Measurements from ENCODE around the gene WWOX. TPM values are rescaled to one million over a fixed set of nuclear protein-coding genes. Genes with fewer than 3 reads are reported as not detected.

Gene WWOX
- total and polyA plus RNA-seq, 2 donors = 15.4 to 23.9 TPM

GRCh38 chr16:78473031-78473699 is 373.7 kb downstream of the WWOX start:
- no peaks in the 10 kb centered on the region for H3K36me3 ChIP-seq (ENCODE audit: control insufficient read depth in 2 of 2, insufficient read depth in 2 of 2, low read length in 1 of 2)
- no peaks in the 10 kb centered on the region for H3K27me3 ChIP-seq (ENCODE audit: control insufficient read depth in 2 of 2, insufficient read depth in 1 of 2, low read length in 1 of 2)
- H3K27ac ChIP-seq (ENCODE audit: low read depth in 1 of 2, low read length in 1 of 2) = no peak overlapping the region
- no peak for DNase-seq (ENCODE audit: low read depth in 6 of 9, low spot score in 9 of 9)
- no peak overlapping the region for H3K4me3 ChIP-seq (ENCODE audit: low read length in 2 of 2)
- 96% methylated on average over 11 of the region's 11 CpGs for WGBS
- no peaks in the 10 kb centered on the region for H3K9me3 ChIP-seq (ENCODE audit: control insufficient read depth in 2 of 2, insufficient read depth in 1 of 2, low read length in 1 of 2)
- no peaks in the 10 kb centered on the region for H3K4me1 ChIP-seq (ENCODE audit: control insufficient read depth in 2 of 2, insufficient read depth in 2 of 2, low read length in 2 of 2)

- H3K27me3 ChIP-seq (ENCODE audit: control insufficient read depth in 2 of 2, insufficient read depth in 1 of 2, low read length in 1 of 2) = no peaks in the 10 kb centered on the region
- WGBS = 98% methylated on average over 4 of the region's 4 CpGs
- no peak overlapping the region for H3K4me3 ChIP-seq (ENCODE audit: low read length in 2 of 2)
- no peaks in the 10 kb centered on the region for H3K4me1 ChIP-seq (ENCODE audit: control insufficient read depth in 2 of 2, insufficient read depth in 2 of 2, low read length in 2 of 2)
- no peak overlapping the region for H3K27ac ChIP-seq (ENCODE audit: low read depth in 1 of 2, low read length in 1 of 2)
- no peaks in the 10 kb centered on the region for H3K36me3 ChIP-seq (ENCODE audit: control insufficient read depth in 2 of 2, insufficient read depth in 2 of 2, low read length in 1 of 2)
- DNase-seq (ENCODE audit: low read depth in 6 of 9, low spot score in 9 of 9) = no peak
- no peaks in the 10 kb centered on the region for H3K9me3 ChIP-seq (ENCODE audit: control insufficient read depth in 2 of 2, insufficient read depth in 1 of 2, low read length in 1 of 2)
These were observed 375.3 kb downstream of the WWOX start for GRCh38 chr16:78474762-78475161.

- Histone ChIP-seq H3K9me3 (ENCODE audit: control insufficient read depth in 2 of 2, insufficient read depth in 1 of 2, low read length in 1 of 2) (no peaks in the 10 kb centered on the region), H3K27me3 (ENCODE audit: control insufficient read depth in 2 of 2, insufficient read depth in 1 of 2, low read length in 1 of 2) (no peaks in the 10 kb centered on the region), H3K36me3 (ENCODE audit: control insufficient read depth in 2 of 2, insufficient read depth in 2 of 2, low read length in 1 of 2) (no peaks in the 10 kb centered on the region), H3K4me1 (ENCODE audit: control insufficient read depth in 2 of 2, insufficient read depth in 2 of 2, low read length in 2 of 2) (no peaks in the 10 kb centered on the region), H3K27ac (ENCODE audit: low read depth in 1 of 2, low read length in 1 of 2) (no peak overlapping the region), H3K4me3 (ENCODE audit: low read length in 2 of 2) (no peak overlapping the region)
- DNase-seq (ENCODE audit: low read depth in 6 of 9, low spot score in 9 of 9) = no peak
- WGBS = 96% methylated on average over 7 of the region's 7 CpGs
These were observed 377.2 kb downstream of the WWOX start for GRCh38 chr16:78476615-78477014.

GRCh38 chr16:78478267-78478861 is 378.9 kb downstream of the WWOX start:
- DNase-seq (ENCODE audit: low read depth in 6 of 9, low spot score in 9 of 9) = peak in 2 of 9 donors; percentile 3 to 17
- Histone ChIP-seq H3K9me3 (ENCODE audit: control insufficient read depth in 2 of 2, insufficient read depth in 1 of 2, low read length in 1 of 2) (no peaks in the 10 kb centered on the region), H3K36me3 (ENCODE audit: control insufficient read depth in 2 of 2, insufficient read depth in 2 of 2, low read length in 1 of 2) (no peaks in the 10 kb centered on the region), H3K27ac (ENCODE audit: low read depth in 1 of 2, low read length in 1 of 2) (no peak overlapping the region), H3K4me3 (ENCODE audit: low read length in 2 of 2) (no peak overlapping the region), H3K27me3 (ENCODE audit: control insufficient read depth in 2 of 2, insufficient read depth in 1 of 2, low read length in 1 of 2) (no peaks in the 10 kb centered on the region), H3K4me1 (ENCODE audit: control insufficient read depth in 2 of 2, insufficient read depth in 2 of 2, low read length in 2 of 2) (no peaks in the 10 kb centered on the region)
- WGBS = 93% methylated on average over 7 of the region's 7 CpGs

GRCh38 chr16:78479723-78480122 is 380.3 kb downstream of the WWOX start:
- DNase-seq (ENCODE audit: low read depth in 6 of 9, low spot score in 9 of 9) = no peak
- no peak overlapping the region for H3K27ac ChIP-seq (ENCODE audit: low read depth in 1 of 2, low read length in 1 of 2)
- no peaks in the 10 kb centered on the region for H3K9me3 ChIP-seq (ENCODE audit: control insufficient read depth in 2 of 2, insufficient read depth in 1 of 2, low read length in 1 of 2)
- 98% methylated on average over 2 of the region's 2 CpGs for WGBS
- H3K36me3 ChIP-seq (ENCODE audit: control insufficient read depth in 2 of 2, insufficient read depth in 2 of 2, low read length in 1 of 2) = no peaks in the 10 kb centered on the region
- H3K4me1 ChIP-seq (ENCODE audit: control insufficient read depth in 2 of 2, insufficient read depth in 2 of 2, low read length in 2 of 2) = no peaks in the 10 kb centered on the region
- no peak overlapping the region for H3K4me3 ChIP-seq (ENCODE audit: low read length in 2 of 2)
- H3K27me3 ChIP-seq (ENCODE audit: control insufficient read depth in 2 of 2, insufficient read depth in 1 of 2, low read length in 1 of 2) = no peaks in the 10 kb centered on the region

GRCh38 chr16:78480588-78480987 is 381.1 kb downstream of the WWOX start:
- Histone ChIP-seq H3K27me3 (ENCODE audit: control insufficient read depth in 2 of 2, insufficient read depth in 1 of 2, low read length in 1 of 2) (no peaks in the 10 kb centered on the region), H3K27ac (ENCODE audit: low read depth in 1 of 2, low read length in 1 of 2) (no peak overlapping the region), H3K4me3 (ENCODE audit: low read length in 2 of 2) (no peak overlapping the region), H3K4me1 (ENCODE audit: control insufficient read depth in 2 of 2, insufficient read depth in 2 of 2, low read length in 2 of 2) (no peaks in the 10 kb centered on the region), H3K9me3 (ENCODE audit: control insufficient read depth in 2 of 2, insufficient read depth in 1 of 2, low read length in 1 of 2) (no peaks in the 10 kb centered on the region), H3K36me3 (ENCODE audit: control insufficient read depth in 2 of 2, insufficient read depth in 2 of 2, low read length in 1 of 2) (no peaks in the 10 kb centered on the region)
- no peak for DNase-seq (ENCODE audit: low read depth in 6 of 9, low spot score in 9 of 9)
- WGBS = 72% methylated on average over 2 of the region's 2 CpGs

- no peaks in the 10 kb centered on the region for H3K9me3 ChIP-seq (ENCODE audit: control insufficient read depth in 2 of 2, insufficient read depth in 1 of 2, low read length in 1 of 2)
- H3K36me3 ChIP-seq (ENCODE audit: control insufficient read depth in 2 of 2, insufficient read depth in 2 of 2, low read length in 1 of 2) = no peaks in the 10 kb centered on the region
- WGBS = 92% methylated on average over 13 of the region's 13 CpGs
- no peaks in the 10 kb centered on the region for H3K4me1 ChIP-seq (ENCODE audit: control insufficient read depth in 2 of 2, insufficient read depth in 2 of 2, low read length in 2 of 2)
- no peak for DNase-seq (ENCODE audit: low read depth in 6 of 9, low spot score in 9 of 9)
- H3K27me3 ChIP-seq (ENCODE audit: control insufficient read depth in 2 of 2, insufficient read depth in 1 of 2, low read length in 1 of 2) = no peaks in the 10 kb centered on the region
- no peak overlapping the region for H3K27ac ChIP-seq (ENCODE audit: low read depth in 1 of 2, low read length in 1 of 2)
- H3K4me3 ChIP-seq (ENCODE audit: low read length in 2 of 2) = no peak overlapping the region
These were observed 383.9 kb downstream of the WWOX start for GRCh38 chr16:78483124-78483992.

GRCh38 chr16:78484509-78485058 is 385.1 kb downstream of the WWOX start:
- DNase-seq (ENCODE audit: low read depth in 6 of 9, low spot score in 9 of 9) = no peak
- no peak overlapping the region for H3K27ac ChIP-seq (ENCODE audit: low read depth in 1 of 2, low read length in 1 of 2)
- H3K4me1 ChIP-seq (ENCODE audit: control insufficient read depth in 2 of 2, insufficient read depth in 2 of 2, low read length in 2 of 2) = no peaks in the 10 kb centered on the region
- H3K4me3 ChIP-seq (ENCODE audit: low read length in 2 of 2) = no peak overlapping the region
- no peaks in the 10 kb centered on the region for H3K9me3 ChIP-seq (ENCODE audit: control insufficient read depth in 2 of 2, insufficient read depth in 1 of 2, low read length in 1 of 2)
- H3K27me3 ChIP-seq (ENCODE audit: control insufficient read depth in 2 of 2, insufficient read depth in 1 of 2, low read length in 1 of 2) = no peaks in the 10 kb centered on the region
- WGBS = 97% methylated on average over 9 of the region's 9 CpGs
- H3K36me3 ChIP-seq (ENCODE audit: control insufficient read depth in 2 of 2, insufficient read depth in 2 of 2, low read length in 1 of 2) = no peaks in the 10 kb centered on the region
